ENCODE measurements around the gene TRABD2A. TPM values are rescaled to one million over a fixed set of nuclear protein-coding genes. Genes with fewer than 3 reads are reported as not detected.

The TRABD2A gene
- total and polyA plus RNA-seq, 4 donors = 0.26 to 10.3 (median 0.55) TPM

DNA sequence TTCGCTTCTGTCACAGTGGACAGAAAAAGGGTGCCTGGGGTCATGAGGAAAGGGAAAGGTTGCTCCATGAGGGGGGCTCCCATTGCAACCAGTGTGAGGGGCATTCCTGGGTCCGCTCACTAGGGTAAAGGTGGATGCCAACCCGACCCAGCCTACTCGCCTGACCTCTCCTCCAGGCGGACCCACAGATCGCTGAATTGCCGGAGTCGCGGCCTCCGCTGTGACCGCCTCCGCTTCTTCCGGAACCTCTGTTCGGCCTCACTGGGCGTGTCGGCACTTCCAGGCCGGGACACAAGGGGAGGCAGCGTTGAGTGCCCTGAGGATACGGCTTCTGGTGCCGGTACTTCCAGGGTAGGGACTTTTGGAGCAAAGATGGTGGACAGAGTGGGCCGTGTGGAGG lies 57.1 kb downstream of the TRABD2A start:
- Histone ChIP-seq H3K9me3 (ENCODE audit: control insufficient read depth in 4 of 4, low read length in 3 of 4) (no peaks in the 10 kb centered on the region), H3K4me1 (ENCODE audit: control insufficient read depth in 4 of 4, insufficient read depth in 4 of 4, low read length in 3 of 4) (no peaks in the 10 kb centered on the region), H3K9ac (ENCODE audit: low read depth in 1 of 2, low read length in 2 of 2) (no peak overlapping the region), H3K4me3 (ENCODE audit: low read depth in 1 of 3, low read length in 3 of 3) (no peak overlapping the region), H3K27ac (ENCODE audit: low read depth in 1 of 2, low read length in 2 of 2) (no peak overlapping the region), H3K36me3 (ENCODE audit: control insufficient read depth in 4 of 4, insufficient read depth in 3 of 4, low read depth in 1 of 4, low read length in 3 of 4) (no peaks in the 10 kb centered on the region), H3K27me3 (ENCODE audit: control insufficient read depth in 4 of 4, insufficient read depth in 4 of 4, low read length in 3 of 4) (no peaks in the 10 kb centered on the region)
- DNase-seq (ENCODE audit: low spot score) = no peak
- TF ChIP-seq RAD21 (IDR thresholded peaks at IDR 0.05) = no peak
- TF ChIP-seq, protein P1, sequence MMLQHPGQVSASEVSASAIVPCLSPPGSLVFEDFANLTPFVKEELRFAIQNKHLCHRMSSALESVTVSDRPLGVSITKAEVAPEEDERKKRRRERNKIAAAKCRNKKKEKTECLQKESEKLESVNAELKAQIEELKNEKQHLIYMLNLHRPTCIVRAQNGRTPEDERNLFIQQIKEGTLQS (IDR thresholded peaks at IDR 0.05) = no peak
- TF ChIP-seq FOXA1 (IDR thresholded peaks at IDR 0.05) = no peak
- TF ChIP-seq, protein P2, sequence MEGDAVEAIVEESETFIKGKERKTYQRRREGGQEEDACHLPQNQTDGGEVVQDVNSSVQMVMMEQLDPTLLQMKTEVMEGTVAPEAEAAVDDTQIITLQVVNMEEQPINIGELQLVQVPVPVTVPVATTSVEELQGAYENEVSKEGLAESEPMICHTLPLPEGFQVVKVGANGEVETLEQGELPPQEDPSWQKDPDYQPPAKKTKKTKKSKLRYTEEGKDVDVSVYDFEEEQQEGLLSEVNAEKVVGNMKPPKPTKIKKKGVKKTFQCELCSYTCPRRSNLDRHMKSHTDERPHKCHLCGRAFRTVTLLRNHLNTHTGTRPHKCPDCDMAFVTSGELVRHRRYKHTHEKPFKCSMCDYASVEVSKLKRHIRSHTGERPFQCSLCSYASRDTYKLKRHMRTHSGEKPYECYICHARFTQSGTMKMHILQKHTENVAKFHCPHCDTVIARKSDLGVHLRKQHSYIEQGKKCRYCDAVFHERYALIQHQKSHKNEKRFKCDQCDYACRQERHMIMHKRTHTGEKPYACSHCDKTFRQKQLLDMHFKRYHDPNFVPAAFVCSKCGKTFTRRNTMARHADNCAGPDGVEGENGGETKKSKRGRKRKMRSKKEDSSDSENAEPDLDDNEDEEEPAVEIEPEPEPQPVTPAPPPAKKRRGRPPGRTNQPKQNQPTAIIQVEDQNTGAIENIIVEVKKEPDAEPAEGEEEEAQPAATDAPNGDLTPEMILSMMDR (IDR thresholded peaks at IDR 0.05; ENCODE audit: low read depth, low read length, missing input control) = no peak
- TF ChIP-seq FOXA2 (IDR thresholded peaks at IDR 0.05) = no peak
- no peak for TF ChIP-seq GABPA (IDR thresholded peaks at IDR 0.05 in 1 of 2, conservative IDR thresholded peaks at IDR 0.05 in 1 of 2)
- TF ChIP-seq EGR1 (IDR thresholded peaks at IDR 0.05; ENCODE audit: low read depth in 2 of 2) = no peak
- TF ChIP-seq JUND (IDR thresholded peaks at IDR 0.05) = no peak
- no peak for TF ChIP-seq HNF4G (IDR thresholded peaks at IDR 0.05)
- no peak for TF ChIP-seq TAF1 (conservative IDR thresholded peaks at IDR 0.05)
- TF ChIP-seq YY1 (IDR thresholded peaks at IDR 0.05) = no peak
- TF ChIP-seq NR2F2 (IDR thresholded peaks at IDR 0.05) = no peak
- TF ChIP-seq, protein P3, sequence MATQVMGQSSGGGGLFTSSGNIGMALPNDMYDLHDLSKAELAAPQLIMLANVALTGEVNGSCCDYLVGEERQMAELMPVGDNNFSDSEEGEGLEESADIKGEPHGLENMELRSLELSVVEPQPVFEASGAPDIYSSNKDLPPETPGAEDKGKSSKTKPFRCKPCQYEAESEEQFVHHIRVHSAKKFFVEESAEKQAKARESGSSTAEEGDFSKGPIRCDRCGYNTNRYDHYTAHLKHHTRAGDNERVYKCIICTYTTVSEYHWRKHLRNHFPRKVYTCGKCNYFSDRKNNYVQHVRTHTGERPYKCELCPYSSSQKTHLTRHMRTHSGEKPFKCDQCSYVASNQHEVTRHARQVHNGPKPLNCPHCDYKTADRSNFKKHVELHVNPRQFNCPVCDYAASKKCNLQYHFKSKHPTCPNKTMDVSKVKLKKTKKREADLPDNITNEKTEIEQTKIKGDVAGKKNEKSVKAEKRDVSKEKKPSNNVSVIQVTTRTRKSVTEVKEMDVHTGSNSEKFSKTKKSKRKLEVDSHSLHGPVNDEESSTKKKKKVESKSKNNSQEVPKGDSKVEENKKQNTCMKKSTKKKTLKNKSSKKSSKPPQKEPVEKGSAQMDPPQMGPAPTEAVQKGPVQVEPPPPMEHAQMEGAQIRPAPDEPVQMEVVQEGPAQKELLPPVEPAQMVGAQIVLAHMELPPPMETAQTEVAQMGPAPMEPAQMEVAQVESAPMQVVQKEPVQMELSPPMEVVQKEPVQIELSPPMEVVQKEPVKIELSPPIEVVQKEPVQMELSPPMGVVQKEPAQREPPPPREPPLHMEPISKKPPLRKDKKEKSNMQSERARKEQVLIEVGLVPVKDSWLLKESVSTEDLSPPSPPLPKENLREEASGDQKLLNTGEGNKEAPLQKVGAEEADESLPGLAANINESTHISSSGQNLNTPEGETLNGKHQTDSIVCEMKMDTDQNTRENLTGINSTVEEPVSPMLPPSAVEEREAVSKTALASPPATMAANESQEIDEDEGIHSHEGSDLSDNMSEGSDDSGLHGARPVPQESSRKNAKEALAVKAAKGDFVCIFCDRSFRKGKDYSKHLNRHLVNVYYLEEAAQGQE (IDR thresholded peaks at IDR 0.05) = no peak
- 97% methylated on average over 21 of the region's 21 CpGs for WGBS

DNA sequence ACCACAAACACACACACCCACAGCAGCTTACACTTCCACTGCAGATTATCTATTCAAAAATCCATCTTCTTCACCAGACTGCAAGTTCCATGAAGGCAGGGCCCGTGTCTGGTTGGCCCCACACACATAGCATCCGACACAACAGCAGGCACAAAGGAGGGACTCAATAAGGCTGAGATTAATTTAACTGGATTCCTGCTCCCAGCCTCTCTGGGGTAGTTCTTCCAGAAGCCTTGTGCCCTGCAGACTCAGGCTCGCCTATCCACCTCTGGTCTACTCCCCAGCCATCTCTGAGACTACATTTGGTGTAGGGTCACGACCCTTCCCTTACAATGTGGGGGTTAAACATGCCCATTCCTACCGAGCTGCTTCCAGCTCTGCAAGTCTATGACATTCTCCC lies 57.7 kb downstream of the TRABD2A start:
- Histone ChIP-seq H3K27ac (ENCODE audit: low read depth in 1 of 2, low read length in 2 of 2) (no peak overlapping the region), H3K36me3 (ENCODE audit: control insufficient read depth in 4 of 4, insufficient read depth in 3 of 4, low read depth in 1 of 4, low read length in 3 of 4) (no peaks in the 10 kb centered on the region), H3K9ac (ENCODE audit: low read depth in 1 of 2, low read length in 2 of 2) (no peak overlapping the region), H3K9me3 (ENCODE audit: control insufficient read depth in 4 of 4, low read length in 3 of 4) (no peaks in the 10 kb centered on the region), H3K4me1 (ENCODE audit: control insufficient read depth in 4 of 4, insufficient read depth in 4 of 4, low read length in 3 of 4) (no peaks in the 10 kb centered on the region), H3K4me3 (ENCODE audit: low read depth in 1 of 3, low read length in 3 of 3) (no peak overlapping the region), H3K27me3 (ENCODE audit: control insufficient read depth in 4 of 4, insufficient read depth in 4 of 4, low read length in 3 of 4) (no peaks in the 10 kb centered on the region)
- DNase-seq (ENCODE audit: low spot score) = no peak
- TF ChIP-seq, protein P1 (IDR thresholded peaks at IDR 0.05) = no peak
- TF ChIP-seq, protein P3 (IDR thresholded peaks at IDR 0.05) = no peak
- TF ChIP-seq HNF4G (IDR thresholded peaks at IDR 0.05) (no peak), EGR1 (IDR thresholded peaks at IDR 0.05; ENCODE audit: low read depth in 2 of 2) (no peak), RAD21 (IDR thresholded peaks at IDR 0.05) (no peak), FOXA2 (IDR thresholded peaks at IDR 0.05) (no peak), GABPA (IDR thresholded peaks at IDR 0.05 in 1 of 2, conservative IDR thresholded peaks at IDR 0.05 in 1 of 2) (no peak), RXRA (IDR thresholded peaks at IDR 0.05) (no peak), TAF1 (conservative IDR thresholded peaks at IDR 0.05) (no peak)
- TF ChIP-seq, protein P4, sequence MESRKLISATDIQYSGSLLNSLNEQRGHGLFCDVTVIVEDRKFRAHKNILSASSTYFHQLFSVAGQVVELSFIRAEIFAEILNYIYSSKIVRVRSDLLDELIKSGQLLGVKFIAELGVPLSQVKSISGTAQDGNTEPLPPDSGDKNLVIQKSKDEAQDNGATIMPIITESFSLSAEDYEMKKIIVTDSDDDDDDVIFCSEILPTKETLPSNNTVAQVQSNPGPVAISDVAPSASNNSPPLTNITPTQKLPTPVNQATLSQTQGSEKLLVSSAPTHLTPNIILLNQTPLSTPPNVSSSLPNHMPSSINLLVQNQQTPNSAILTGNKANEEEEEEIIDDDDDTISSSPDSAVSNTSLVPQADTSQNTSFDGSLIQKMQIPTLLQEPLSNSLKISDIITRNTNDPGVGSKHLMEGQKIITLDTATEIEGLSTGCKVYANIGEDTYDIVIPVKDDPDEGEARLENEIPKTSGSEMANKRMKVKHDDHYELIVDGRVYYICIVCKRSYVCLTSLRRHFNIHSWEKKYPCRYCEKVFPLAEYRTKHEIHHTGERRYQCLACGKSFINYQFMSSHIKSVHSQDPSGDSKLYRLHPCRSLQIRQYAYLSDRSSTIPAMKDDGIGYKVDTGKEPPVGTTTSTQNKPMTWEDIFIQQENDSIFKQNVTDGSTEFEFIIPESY (IDR thresholded peaks at IDR 0.05) = no peak
- 89% methylated on average over 5 of the region's 5 CpGs for WGBS

All from liver (tissue), 9 donors.